A673 (cell line): ENCODE results near the gene PPP2R5A.

Experiments used
- CTCF ChIP-seq: fragments of 300-800, 200-600 bp; sonication (generic); conservative IDR thresholded peaks from 2 replicates; pipeline ENCODE4 v1.5.1; 2017; ENCODE audit warnings: low read depth, mild to moderate bottlenecking, antibody characterized with exemption, low read length, moderate library complexity, mixed read lengths
- EZH2 ChIP-seq: fragments of 200-600 bp; sonication (generic); IDR thresholded peaks from 2 replicates; pipeline ENCODE4 v1.6.1; 2017; ENCODE audit warnings: borderline replicate concordance, low read depth, mild to moderate bottlenecking, mixed read lengths, antibody characterized with exemption, low read length; ENCODE audit not compliant: poor library complexity, severe bottlenecking

GRCh38 chr1:212267460-212267859, 17.8 kb upstream of the PPP2R5A start:
- TF ChIP-seq CTCF (no peak), EZH2 (no peak)
